Measurements from ENCODE around the gene GBP1.

DNA sequence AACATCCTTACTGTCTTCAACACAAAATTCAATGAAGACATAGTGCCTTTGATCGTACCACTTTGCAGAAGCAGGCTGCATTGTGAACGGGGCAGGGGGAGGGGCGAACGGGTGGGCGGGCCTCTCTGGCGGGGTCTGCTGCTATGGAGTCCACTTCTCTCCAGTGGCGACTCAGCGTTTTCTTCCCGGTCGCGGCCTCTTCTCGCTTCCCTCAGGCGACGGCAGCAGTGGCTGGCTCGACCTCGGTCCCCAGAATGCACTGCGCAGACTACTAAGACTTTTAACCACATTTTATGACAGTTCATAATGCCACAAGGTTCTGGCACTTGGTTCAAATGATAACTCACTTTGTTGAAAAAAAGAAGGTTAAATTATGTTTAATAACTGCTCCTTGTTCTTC lies 39.7 kb upstream of the GBP1 start:
- TF ChIP-seq, protein P1, sequence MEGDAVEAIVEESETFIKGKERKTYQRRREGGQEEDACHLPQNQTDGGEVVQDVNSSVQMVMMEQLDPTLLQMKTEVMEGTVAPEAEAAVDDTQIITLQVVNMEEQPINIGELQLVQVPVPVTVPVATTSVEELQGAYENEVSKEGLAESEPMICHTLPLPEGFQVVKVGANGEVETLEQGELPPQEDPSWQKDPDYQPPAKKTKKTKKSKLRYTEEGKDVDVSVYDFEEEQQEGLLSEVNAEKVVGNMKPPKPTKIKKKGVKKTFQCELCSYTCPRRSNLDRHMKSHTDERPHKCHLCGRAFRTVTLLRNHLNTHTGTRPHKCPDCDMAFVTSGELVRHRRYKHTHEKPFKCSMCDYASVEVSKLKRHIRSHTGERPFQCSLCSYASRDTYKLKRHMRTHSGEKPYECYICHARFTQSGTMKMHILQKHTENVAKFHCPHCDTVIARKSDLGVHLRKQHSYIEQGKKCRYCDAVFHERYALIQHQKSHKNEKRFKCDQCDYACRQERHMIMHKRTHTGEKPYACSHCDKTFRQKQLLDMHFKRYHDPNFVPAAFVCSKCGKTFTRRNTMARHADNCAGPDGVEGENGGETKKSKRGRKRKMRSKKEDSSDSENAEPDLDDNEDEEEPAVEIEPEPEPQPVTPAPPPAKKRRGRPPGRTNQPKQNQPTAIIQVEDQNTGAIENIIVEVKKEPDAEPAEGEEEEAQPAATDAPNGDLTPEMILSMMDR (IDR thresholded peaks at IDR 0.05; ENCODE audit: insufficient read depth, low read length, poor library complexity, severe bottlenecking), result no peak
- no peak for TF ChIP-seq EZH2phosphoT487 (conservative IDR thresholded peaks at IDR 0.05; ENCODE audit: low read length)

All from SU-DHL-6 (cell line).